Measurements from ENCODE around the gene CDC42BPB. TPM values are rescaled to one million over a fixed set of nuclear protein-coding genes. Genes with fewer than 3 reads are reported as not detected.
A peak's percentile ranks its signal among the peaks of the same experiment; 100 is the strongest.

CDC42BPB gene
- total and polyA plus RNA-seq, 2 of the 13 experiments (the other 11 are each of a cell fraction or from before 2014, with no cell fraction given) = 19.7 to 32.3 TPM

DNA sequence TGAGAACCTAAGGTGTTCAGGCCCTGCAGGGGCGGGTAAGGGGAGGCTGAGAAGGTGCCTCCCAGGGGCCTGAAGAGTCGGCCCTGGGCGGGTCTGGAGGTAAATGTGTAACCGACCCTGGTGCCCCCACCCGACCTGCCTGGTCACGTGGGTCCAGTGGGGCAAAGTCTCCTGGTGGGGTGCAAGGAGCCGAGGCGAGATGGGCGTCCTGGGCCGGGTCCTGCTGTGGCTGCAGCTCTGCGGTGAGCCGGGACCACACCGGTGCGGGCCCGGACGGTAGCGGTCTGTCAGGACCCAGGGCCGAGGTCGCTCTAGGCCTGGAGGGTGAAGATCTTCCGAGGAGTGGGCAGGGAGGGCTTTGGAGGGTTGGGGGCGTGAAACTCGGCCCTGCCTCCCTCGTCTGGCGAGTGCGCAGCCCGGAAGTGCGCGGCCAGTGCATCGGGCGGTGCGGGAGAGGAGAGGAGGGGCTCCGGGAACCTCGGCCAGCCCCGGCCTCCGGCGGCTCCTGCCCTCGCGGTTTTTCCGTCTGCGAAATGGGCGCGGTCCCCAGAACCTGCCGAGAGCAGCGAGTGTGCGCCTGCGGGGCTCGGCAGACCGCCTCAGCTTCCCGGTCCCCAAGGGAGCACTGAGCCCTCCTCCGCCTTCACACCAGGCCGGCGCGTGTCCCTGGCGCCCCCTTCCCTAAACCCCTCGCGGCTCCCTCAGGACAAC is 134.7 kb downstream of the CDC42BPB start, which contains the start of gene AMN (continued):
- TF ChIP-seq, protein P1, sequence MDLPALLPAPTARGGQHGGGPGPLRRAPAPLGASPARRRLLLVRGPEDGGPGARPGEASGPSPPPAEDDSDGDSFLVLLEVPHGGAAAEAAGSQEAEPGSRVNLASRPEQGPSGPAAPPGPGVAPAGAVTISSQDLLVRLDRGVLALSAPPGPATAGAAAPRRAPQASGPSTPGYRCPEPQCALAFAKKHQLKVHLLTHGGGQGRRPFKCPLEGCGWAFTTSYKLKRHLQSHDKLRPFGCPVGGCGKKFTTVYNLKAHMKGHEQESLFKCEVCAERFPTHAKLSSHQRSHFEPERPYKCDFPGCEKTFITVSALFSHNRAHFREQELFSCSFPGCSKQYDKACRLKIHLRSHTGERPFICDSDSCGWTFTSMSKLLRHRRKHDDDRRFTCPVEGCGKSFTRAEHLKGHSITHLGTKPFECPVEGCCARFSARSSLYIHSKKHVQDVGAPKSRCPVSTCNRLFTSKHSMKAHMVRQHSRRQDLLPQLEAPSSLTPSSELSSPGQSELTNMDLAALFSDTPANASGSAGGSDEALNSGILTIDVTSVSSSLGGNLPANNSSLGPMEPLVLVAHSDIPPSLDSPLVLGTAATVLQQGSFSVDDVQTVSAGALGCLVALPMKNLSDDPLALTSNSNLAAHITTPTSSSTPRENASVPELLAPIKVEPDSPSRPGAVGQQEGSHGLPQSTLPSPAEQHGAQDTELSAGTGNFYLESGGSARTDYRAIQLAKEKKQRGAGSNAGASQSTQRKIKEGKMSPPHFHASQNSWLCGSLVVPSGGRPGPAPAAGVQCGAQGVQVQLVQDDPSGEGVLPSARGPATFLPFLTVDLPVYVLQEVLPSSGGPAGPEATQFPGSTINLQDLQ (CRISPR knock-in tag; IDR thresholded peaks at IDR 0.05) = peak; percentile 35; the same call in 1 of the 2 replicates
- TF ChIP-seq NR2F2 (IDR thresholded peaks at IDR 0.05; ENCODE audit: borderline replicate concordance, low read depth) (peak; percentile 36; the same call in 1 of the 2 replicates), ZNF788 (CRISPR knock-in tag; IDR thresholded peaks at IDR 0.05; ENCODE audit: borderline replicate concordance) (peak; percentile 73; the same call in 1 of the 2 replicates), ZFP36L2 (CRISPR knock-in tag; IDR thresholded peaks at IDR 0.05) (no peak), REPIN1 (CRISPR knock-in tag; IDR thresholded peaks at IDR 0.05; ENCODE audit: borderline replicate concordance, low read depth) (peak; percentile 53), ARNT (IDR thresholded peaks at IDR 0.05) (no peak), RELA (CRISPR knock-in tag; IDR thresholded peaks at IDR 0.05) (no peak), KLF11 (CRISPR knock-in tag; IDR thresholded peaks at IDR 0.05) (peak; percentile 23; the same call in 1 of the 2 replicates), SKI (IDR thresholded peaks at IDR 0.05; ENCODE audit: partially characterized antibody) (peak; percentile 41), MBNL3 (CRISPR knock-in tag; conservative IDR thresholded peaks at IDR 0.05) (no peak), KMT2A (CRISPR knock-in tag; IDR thresholded peaks at IDR 0.05) (peak; percentile 77), ZNF224 (CRISPR knock-in tag; IDR thresholded peaks at IDR 0.05) (no peak), ZNF615 (CRISPR knock-in tag; IDR thresholded peaks at IDR 0.05; ENCODE audit: borderline replicate concordance) (no peak), ZSCAN9 (CRISPR knock-in tag; IDR thresholded peaks at IDR 0.05; ENCODE audit: borderline replicate concordance) (0 out of 2 replicates have a peak, but pooled peaks have one; percentile 71), ZNF30 (CRISPR knock-in tag; IDR thresholded peaks at IDR 0.05) (0 out of 2 replicates have a peak, but pooled peaks have one; percentile 57), TOE1 (CRISPR knock-in tag; IDR thresholded peaks at IDR 0.05) (peak; percentile 88; the same call in 1 of the 2 replicates)
- TF ChIP-seq, protein P2, sequence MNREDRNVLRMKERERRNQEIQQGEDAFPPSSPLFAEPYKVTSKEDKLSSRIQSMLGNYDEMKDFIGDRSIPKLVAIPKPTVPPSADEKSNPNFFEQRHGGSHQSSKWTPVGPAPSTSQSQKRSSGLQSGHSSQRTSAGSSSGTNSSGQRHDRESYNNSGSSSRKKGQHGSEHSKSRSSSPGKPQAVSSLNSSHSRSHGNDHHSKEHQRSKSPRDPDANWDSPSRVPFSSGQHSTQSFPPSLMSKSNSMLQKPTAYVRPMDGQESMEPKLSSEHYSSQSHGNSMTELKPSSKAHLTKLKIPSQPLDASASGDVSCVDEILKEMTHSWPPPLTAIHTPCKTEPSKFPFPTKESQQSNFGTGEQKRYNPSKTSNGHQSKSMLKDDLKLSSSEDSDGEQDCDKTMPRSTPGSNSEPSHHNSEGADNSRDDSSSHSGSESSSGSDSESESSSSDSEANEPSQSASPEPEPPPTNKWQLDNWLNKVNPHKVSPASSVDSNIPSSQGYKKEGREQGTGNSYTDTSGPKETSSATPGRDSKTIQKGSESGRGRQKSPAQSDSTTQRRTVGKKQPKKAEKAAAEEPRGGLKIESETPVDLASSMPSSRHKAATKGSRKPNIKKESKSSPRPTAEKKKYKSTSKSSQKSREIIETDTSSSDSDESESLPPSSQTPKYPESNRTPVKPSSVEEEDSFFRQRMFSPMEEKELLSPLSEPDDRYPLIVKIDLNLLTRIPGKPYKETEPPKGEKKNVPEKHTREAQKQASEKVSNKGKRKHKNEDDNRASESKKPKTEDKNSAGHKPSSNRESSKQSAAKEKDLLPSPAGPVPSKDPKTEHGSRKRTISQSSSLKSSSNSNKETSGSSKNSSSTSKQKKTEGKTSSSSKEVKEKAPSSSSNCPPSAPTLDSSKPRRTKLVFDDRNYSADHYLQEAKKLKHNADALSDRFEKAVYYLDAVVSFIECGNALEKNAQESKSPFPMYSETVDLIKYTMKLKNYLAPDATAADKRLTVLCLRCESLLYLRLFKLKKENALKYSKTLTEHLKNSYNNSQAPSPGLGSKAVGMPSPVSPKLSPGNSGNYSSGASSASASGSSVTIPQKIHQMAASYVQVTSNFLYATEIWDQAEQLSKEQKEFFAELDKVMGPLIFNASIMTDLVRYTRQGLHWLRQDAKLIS (CRISPR knock-in tag; IDR thresholded peaks at IDR 0.05) = 0 out of 2 replicates have a peak, but pooled peaks have one; percentile 55
- TF ChIP-seq, protein P3, sequence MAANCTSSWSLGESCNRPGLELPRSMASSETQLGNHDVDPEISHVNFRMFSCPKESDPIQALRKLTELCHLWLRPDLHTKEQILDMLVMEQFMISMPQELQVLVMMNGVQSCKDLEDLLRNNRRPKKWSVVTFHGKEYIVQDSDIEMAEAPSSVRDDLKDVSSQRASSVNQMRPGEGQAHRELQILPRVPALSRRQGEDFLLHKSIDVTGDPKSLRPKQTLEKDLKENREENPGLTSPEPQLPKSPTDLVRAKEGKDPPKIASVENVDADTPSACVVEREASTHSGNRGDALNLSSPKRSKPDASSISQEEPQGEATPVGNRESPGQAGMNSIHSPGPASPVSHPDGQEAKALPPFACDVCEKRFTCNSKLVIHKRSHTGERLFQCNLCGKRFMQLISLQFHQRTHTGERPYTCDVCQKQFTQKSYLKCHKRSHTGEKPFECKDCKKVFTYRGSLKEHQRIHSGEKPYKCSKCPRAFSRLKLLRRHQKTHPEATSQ (CRISPR knock-in tag; IDR thresholded peaks at IDR 0.05; ENCODE audit: borderline replicate concordance) = no peak
- TF ChIP-seq, protein P4, sequence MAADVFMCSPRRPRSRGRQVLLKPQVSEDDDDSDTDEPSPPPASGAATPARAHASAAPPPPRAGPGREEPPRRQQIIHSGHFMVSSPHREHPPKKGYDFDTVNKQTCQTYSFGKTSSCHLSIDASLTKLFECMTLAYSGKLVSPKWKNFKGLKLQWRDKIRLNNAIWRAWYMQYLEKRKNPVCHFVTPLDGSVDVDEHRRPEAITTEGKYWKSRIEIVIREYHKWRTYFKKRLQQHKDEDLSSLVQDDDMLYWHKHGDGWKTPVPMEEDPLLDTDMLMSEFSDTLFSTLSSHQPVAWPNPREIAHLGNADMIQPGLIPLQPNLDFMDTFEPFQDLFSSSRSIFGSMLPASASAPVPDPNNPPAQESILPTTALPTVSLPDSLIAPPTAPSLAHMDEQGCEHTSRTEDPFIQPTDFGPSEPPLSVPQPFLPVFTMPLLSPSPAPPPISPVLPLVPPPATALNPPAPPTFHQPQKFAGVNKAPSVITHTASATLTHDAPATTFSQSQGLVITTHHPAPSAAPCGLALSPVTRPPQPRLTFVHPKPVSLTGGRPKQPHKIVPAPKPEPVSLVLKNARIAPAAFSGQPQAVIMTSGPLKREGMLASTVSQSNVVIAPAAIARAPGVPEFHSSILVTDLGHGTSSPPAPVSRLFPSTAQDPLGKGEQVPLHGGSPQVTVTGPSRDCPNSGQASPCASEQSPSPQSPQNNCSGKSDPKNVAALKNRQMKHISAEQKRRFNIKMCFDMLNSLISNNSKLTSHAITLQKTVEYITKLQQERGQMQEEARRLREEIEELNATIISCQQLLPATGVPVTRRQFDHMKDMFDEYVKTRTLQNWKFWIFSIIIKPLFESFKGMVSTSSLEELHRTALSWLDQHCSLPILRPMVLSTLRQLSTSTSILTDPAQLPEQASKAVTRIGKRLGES (CRISPR knock-in tag; IDR thresholded peaks at IDR 0.05; ENCODE audit: borderline replicate concordance) = no peak
